ENCODE results near the gene MAD1L1.

MAD1L1 gene

GRCh38 chr7:2224934-2225333 lies 7.8 kb downstream of the MAD1L1 start:
- no peak overlapping the region for H3K9ac ChIP-seq (ENCODE audit: low read depth, low read length)
- H3K27ac ChIP-seq (ENCODE audit: low read depth, low read length) = no peak overlapping the region
- no peak overlapping the region for H3K4me3 ChIP-seq (ENCODE audit: low read depth, low read length)
- no peaks in the 10 kb centered on the region for H3K4me1 ChIP-seq (ENCODE audit: control insufficient read depth, insufficient read depth, low read length)
- H3K36me3 ChIP-seq (ENCODE audit: control insufficient read depth, insufficient read depth, low read length) = peaks cover 92% of the 10 kb centered on the region
- H3K9me3 ChIP-seq (ENCODE audit: control insufficient read depth, insufficient read depth, low read length) = no peaks in the 10 kb centered on the region
- no peaks in the 10 kb centered on the region for H3K27me3 ChIP-seq (ENCODE audit: control insufficient read depth, insufficient read depth, low read length)

- H3K27me3 ChIP-seq (ENCODE audit: control insufficient read depth, insufficient read depth, low read length) = no peaks in the 10 kb centered on the region
- no peak overlapping the region for H3K27ac ChIP-seq (ENCODE audit: low read depth, low read length)
- no peaks in the 10 kb centered on the region for H3K4me1 ChIP-seq (ENCODE audit: control insufficient read depth, insufficient read depth, low read length)
- H3K9ac ChIP-seq (ENCODE audit: low read depth, low read length) = no peak overlapping the region
- no peaks in the 10 kb centered on the region for H3K9me3 ChIP-seq (ENCODE audit: control insufficient read depth, insufficient read depth, low read length)
- no peak overlapping the region for H3K4me3 ChIP-seq (ENCODE audit: low read depth, low read length)
- peaks cover 88% of the 10 kb centered on the region for H3K36me3 ChIP-seq (ENCODE audit: control insufficient read depth, insufficient read depth, low read length)
Observed at GRCh38 chr7:2224491-2224928, 8.2 kb downstream of the MAD1L1 start.

- Histone ChIP-seq H3K4me1 (ENCODE audit: control insufficient read depth, insufficient read depth, low read length) (no peaks in the 10 kb centered on the region), H3K9me3 (ENCODE audit: control insufficient read depth, insufficient read depth, low read length) (no peaks in the 10 kb centered on the region), H3K36me3 (ENCODE audit: control insufficient read depth, insufficient read depth, low read length) (peaks cover 82% of the 10 kb centered on the region), H3K4me3 (ENCODE audit: low read depth, low read length) (no peak overlapping the region), H3K9ac (ENCODE audit: low read depth, low read length) (no peak overlapping the region), H3K27ac (ENCODE audit: low read depth, low read length) (no peak overlapping the region), H3K27me3 (ENCODE audit: control insufficient read depth, insufficient read depth, low read length) (no peaks in the 10 kb centered on the region)
Observed at GRCh38 chr7:2223321-2223720, 9.4 kb downstream of the MAD1L1 start.

GRCh38 chr7:2222516-2222915 lies 10.2 kb downstream of the MAD1L1 start:
- H3K27me3 ChIP-seq (ENCODE audit: control insufficient read depth, insufficient read depth, low read length) = no peaks in the 10 kb centered on the region
- H3K4me3 ChIP-seq (ENCODE audit: low read depth, low read length) = no peak overlapping the region
- no peak overlapping the region for H3K9ac ChIP-seq (ENCODE audit: low read depth, low read length)
- H3K27ac ChIP-seq (ENCODE audit: low read depth, low read length) = no peak overlapping the region
- no peaks in the 10 kb centered on the region for H3K9me3 ChIP-seq (ENCODE audit: control insufficient read depth, insufficient read depth, low read length)
- no peaks in the 10 kb centered on the region for H3K4me1 ChIP-seq (ENCODE audit: control insufficient read depth, insufficient read depth, low read length)
- H3K36me3 ChIP-seq (ENCODE audit: control insufficient read depth, insufficient read depth, low read length) = peaks cover 81% of the 10 kb centered on the region

- H3K27ac ChIP-seq (ENCODE audit: low read depth, low read length) = no peak overlapping the region
- no peaks in the 10 kb centered on the region for H3K9me3 ChIP-seq (ENCODE audit: control insufficient read depth, insufficient read depth, low read length)
- no peaks in the 10 kb centered on the region for H3K27me3 ChIP-seq (ENCODE audit: control insufficient read depth, insufficient read depth, low read length)
- no peaks in the 10 kb centered on the region for H3K4me1 ChIP-seq (ENCODE audit: control insufficient read depth, insufficient read depth, low read length)
- peaks cover 83% of the 10 kb centered on the region for H3K36me3 ChIP-seq (ENCODE audit: control insufficient read depth, insufficient read depth, low read length)
- no peak overlapping the region for H3K4me3 ChIP-seq (ENCODE audit: low read depth, low read length)
- no peak overlapping the region for H3K9ac ChIP-seq (ENCODE audit: low read depth, low read length)
Observed at GRCh38 chr7:2220954-2221353, 11.8 kb downstream of the MAD1L1 start.

GRCh38 chr7:2220506-2220905 lies 12.2 kb downstream of the MAD1L1 start:
- Histone ChIP-seq H3K9me3 (ENCODE audit: control insufficient read depth, insufficient read depth, low read length) (no peaks in the 10 kb centered on the region), H3K4me1 (ENCODE audit: control insufficient read depth, insufficient read depth, low read length) (no peaks in the 10 kb centered on the region), H3K9ac (ENCODE audit: low read depth, low read length) (no peak overlapping the region), H3K27ac (ENCODE audit: low read depth, low read length) (no peak overlapping the region), H3K27me3 (ENCODE audit: control insufficient read depth, insufficient read depth, low read length) (no peaks in the 10 kb centered on the region), H3K4me3 (ENCODE audit: low read depth, low read length) (no peak overlapping the region), H3K36me3 (ENCODE audit: control insufficient read depth, insufficient read depth, low read length) (peaks cover 83% of the 10 kb centered on the region)

GRCh38 chr7:2220030-2220429 lies 12.7 kb downstream of the MAD1L1 start:
- Histone ChIP-seq H3K27me3 (ENCODE audit: control insufficient read depth, insufficient read depth, low read length) (no peaks in the 10 kb centered on the region), H3K36me3 (ENCODE audit: control insufficient read depth, insufficient read depth, low read length) (peaks cover 82% of the 10 kb centered on the region), H3K4me3 (ENCODE audit: low read depth, low read length) (no peak overlapping the region), H3K27ac (ENCODE audit: low read depth, low read length) (no peak overlapping the region), H3K4me1 (ENCODE audit: control insufficient read depth, insufficient read depth, low read length) (no peaks in the 10 kb centered on the region), H3K9ac (ENCODE audit: low read depth, low read length) (no peak overlapping the region), H3K9me3 (ENCODE audit: control insufficient read depth, insufficient read depth, low read length) (no peaks in the 10 kb centered on the region)

- no peak overlapping the region for H3K4me3 ChIP-seq (ENCODE audit: low read depth, low read length)
- no peaks in the 10 kb centered on the region for H3K27me3 ChIP-seq (ENCODE audit: control insufficient read depth, insufficient read depth, low read length)
- H3K36me3 ChIP-seq (ENCODE audit: control insufficient read depth, insufficient read depth, low read length) = peaks cover 81% of the 10 kb centered on the region
- no peaks in the 10 kb centered on the region for H3K4me1 ChIP-seq (ENCODE audit: control insufficient read depth, insufficient read depth, low read length)
- H3K9ac ChIP-seq (ENCODE audit: low read depth, low read length) = no peak overlapping the region
- no peak overlapping the region for H3K27ac ChIP-seq (ENCODE audit: low read depth, low read length)
- H3K9me3 ChIP-seq (ENCODE audit: control insufficient read depth, insufficient read depth, low read length) = no peaks in the 10 kb centered on the region
Observed at GRCh38 chr7:2219606-2220005, 13.1 kb downstream of the MAD1L1 start.

- H3K36me3 ChIP-seq (ENCODE audit: control insufficient read depth, insufficient read depth, low read length) = peaks cover 81% of the 10 kb centered on the region
- no peak overlapping the region for H3K27ac ChIP-seq (ENCODE audit: low read depth, low read length)
- no peaks in the 10 kb centered on the region for H3K27me3 ChIP-seq (ENCODE audit: control insufficient read depth, insufficient read depth, low read length)
- no peak overlapping the region for H3K9ac ChIP-seq (ENCODE audit: low read depth, low read length)
- H3K4me3 ChIP-seq (ENCODE audit: low read depth, low read length) = no peak overlapping the region
- no peaks in the 10 kb centered on the region for H3K4me1 ChIP-seq (ENCODE audit: control insufficient read depth, insufficient read depth, low read length)
- H3K9me3 ChIP-seq (ENCODE audit: control insufficient read depth, insufficient read depth, low read length) = no peaks in the 10 kb centered on the region
Observed at GRCh38 chr7:2219136-2219535, 13.6 kb downstream of the MAD1L1 start.

GRCh38 chr7:2218444-2218785 lies 14.3 kb downstream of the MAD1L1 start:
- Histone ChIP-seq H3K27ac (ENCODE audit: low read depth, low read length) (no peak overlapping the region), H3K27me3 (ENCODE audit: control insufficient read depth, insufficient read depth, low read length) (no peaks in the 10 kb centered on the region), H3K9ac (ENCODE audit: low read depth, low read length) (no peak overlapping the region), H3K9me3 (ENCODE audit: control insufficient read depth, insufficient read depth, low read length) (no peaks in the 10 kb centered on the region), H3K36me3 (ENCODE audit: control insufficient read depth, insufficient read depth, low read length) (peaks cover 81% of the 10 kb centered on the region), H3K4me3 (ENCODE audit: low read depth, low read length) (no peak overlapping the region), H3K4me1 (ENCODE audit: control insufficient read depth, insufficient read depth, low read length) (no peaks in the 10 kb centered on the region)

GRCh38 chr7:2217716-2218443 lies 14.9 kb downstream of the MAD1L1 start:
- Histone ChIP-seq H3K27me3 (ENCODE audit: control insufficient read depth, insufficient read depth, low read length) (no peaks in the 10 kb centered on the region), H3K4me3 (ENCODE audit: low read depth, low read length) (no peak overlapping the region), H3K4me1 (ENCODE audit: control insufficient read depth, insufficient read depth, low read length) (no peaks in the 10 kb centered on the region), H3K36me3 (ENCODE audit: control insufficient read depth, insufficient read depth, low read length) (peaks cover 81% of the 10 kb centered on the region), H3K9ac (ENCODE audit: low read depth, low read length) (no peak overlapping the region), H3K9me3 (ENCODE audit: control insufficient read depth, insufficient read depth, low read length) (no peaks in the 10 kb centered on the region), H3K27ac (ENCODE audit: low read depth, low read length) (no peak overlapping the region)
